ENCODE measurements around the gene DNAJB2.
"Not testable (repeated sequence)": the region's sequence is repeated elsewhere in the genome, so short reads cannot be mapped to it uniquely, and the experiment has no call there.

Gene DNAJB2

GRCh38 chr2:219284501-219285372 lies 5.6 kb downstream of the DNAJB2 start:
- in situ Hi-C loops (cut with MboI; ENCODE audit: low sequenced_read_pairs), result no loop called here

- in situ Hi-C loops (cut with MboI; ENCODE audit: low sequenced_read_pairs), result no loop called here
Measured at GRCh38 chr2:219285373-219285735, 6.2 kb downstream of the DNAJB2 start.

GRCh38 chr2:219285894-219286425 lies 6.8 kb downstream of the DNAJB2 start:
- in situ Hi-C loops (cut with MboI; ENCODE audit: low sequenced_read_pairs), result no loop called here

GRCh38 chr2:219286436-219287115 lies 7.4 kb downstream of the DNAJB2 start:
- in situ Hi-C loops (cut with MboI; ENCODE audit: low sequenced_read_pairs), result no loop called here

- in situ Hi-C loops (cut with MboI; ENCODE audit: low sequenced_read_pairs), result not testable (repeated sequence)
Measured at GRCh38 chr2:219287116-219287440, 7.9 kb downstream of the DNAJB2 start.

GRCh38 chr2:219287580-219288265 lies 8.6 kb downstream of the DNAJB2 start:
- in situ Hi-C loops (cut with MboI; ENCODE audit: low sequenced_read_pairs), result no loop called here

- in situ Hi-C loops (cut with MboI; ENCODE audit: low sequenced_read_pairs), result no loop called here
Measured at GRCh38 chr2:219289195-219289536, 10.0 kb downstream of the DNAJB2 start.

GRCh38 chr2:219289537-219290361 lies 10.6 kb downstream of the DNAJB2 start:
- in situ Hi-C loops (cut with MboI; ENCODE audit: low sequenced_read_pairs), result no loop called here

- in situ Hi-C loops (cut with MboI; ENCODE audit: low sequenced_read_pairs), result no loop called here
Measured at GRCh38 chr2:219290381-219291171, 11.4 kb downstream of the DNAJB2 start.

- in situ Hi-C loops (cut with MboI; ENCODE audit: low sequenced_read_pairs), result no loop called here
Measured at GRCh38 chr2:219291394-219291793, 12.2 kb downstream of the DNAJB2 start.

GRCh38 chr2:219291910-219292490 lies 12.8 kb downstream of the DNAJB2 start:
- in situ Hi-C loops (cut with MboI; ENCODE audit: low sequenced_read_pairs), result no loop called here

- in situ Hi-C loops (cut with MboI; ENCODE audit: low sequenced_read_pairs), result no loop called here
Measured at GRCh38 chr2:219292616-219293015, 13.4 kb downstream of the DNAJB2 start.

GRCh38 chr2:219293736-219294231 lies 14.6 kb downstream of the DNAJB2 start:
- in situ Hi-C loops (cut with MboI; ENCODE audit: low sequenced_read_pairs), result no loop called here

GRCh38 chr2:219294356-219295351 lies 15.5 kb downstream of the DNAJB2 start:
- in situ Hi-C loops (cut with MboI; ENCODE audit: low sequenced_read_pairs), result no loop called here

GRCh38 chr2:219296142-219296541 lies 17.0 kb downstream of the DNAJB2 start:
- in situ Hi-C loops (cut with MboI; ENCODE audit: low sequenced_read_pairs), result no loop called here

- in situ Hi-C loops (cut with MboI; ENCODE audit: low sequenced_read_pairs), result no loop called here
Measured at GRCh38 chr2:219296631-219297391, 17.6 kb downstream of the DNAJB2 start.

GRCh38 chr2:219297766-219298456 lies 18.7 kb downstream of the DNAJB2 start:
- in situ Hi-C loops (cut with MboI; ENCODE audit: low sequenced_read_pairs), result no loop called here
